Neural progenitor cell (in vitro differentiated cells): ENCODE results near the gene NDRG3.

Experiments used
- EZH2 ChIP-seq: fragments of 200-600 bp; sonication (generic); IDR thresholded peaks from 2 replicates; pipeline ENCODE4 v1.6.1; 2017; ENCODE audit warnings: antibody characterized with exemption, mild to moderate bottlenecking, moderate library complexity
- TF ChIP-seq, protein P1 (sequence below): fragments of 200-600 bp; sonication (generic); IDR thresholded peaks from 2 replicates; pipeline ENCODE4 v1.5.1; 2017; ENCODE audit warnings: antibody characterized with exemption, mild to moderate bottlenecking

DNA sequence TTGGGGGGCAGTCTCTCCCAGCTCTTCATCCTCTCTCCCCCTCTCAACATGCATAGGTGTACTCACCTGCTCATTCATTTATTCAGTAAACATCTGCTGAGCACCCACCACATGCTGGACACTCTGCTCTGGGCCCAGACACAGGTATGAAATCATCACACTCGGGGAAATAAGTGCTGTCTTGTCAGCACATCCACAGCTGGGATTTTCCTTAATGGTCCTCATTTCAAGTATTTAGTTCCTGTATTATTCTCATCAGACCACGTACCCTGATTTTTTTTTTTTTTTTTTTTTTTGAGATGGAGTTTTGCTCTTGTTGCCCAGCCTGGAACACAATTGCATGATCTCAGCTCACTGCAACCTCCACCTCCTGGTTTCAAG lies 121.0 kb downstream of the NDRG3 start:
- no peak for TF ChIP-seq EZH2
- TF ChIP-seq, protein P1, sequence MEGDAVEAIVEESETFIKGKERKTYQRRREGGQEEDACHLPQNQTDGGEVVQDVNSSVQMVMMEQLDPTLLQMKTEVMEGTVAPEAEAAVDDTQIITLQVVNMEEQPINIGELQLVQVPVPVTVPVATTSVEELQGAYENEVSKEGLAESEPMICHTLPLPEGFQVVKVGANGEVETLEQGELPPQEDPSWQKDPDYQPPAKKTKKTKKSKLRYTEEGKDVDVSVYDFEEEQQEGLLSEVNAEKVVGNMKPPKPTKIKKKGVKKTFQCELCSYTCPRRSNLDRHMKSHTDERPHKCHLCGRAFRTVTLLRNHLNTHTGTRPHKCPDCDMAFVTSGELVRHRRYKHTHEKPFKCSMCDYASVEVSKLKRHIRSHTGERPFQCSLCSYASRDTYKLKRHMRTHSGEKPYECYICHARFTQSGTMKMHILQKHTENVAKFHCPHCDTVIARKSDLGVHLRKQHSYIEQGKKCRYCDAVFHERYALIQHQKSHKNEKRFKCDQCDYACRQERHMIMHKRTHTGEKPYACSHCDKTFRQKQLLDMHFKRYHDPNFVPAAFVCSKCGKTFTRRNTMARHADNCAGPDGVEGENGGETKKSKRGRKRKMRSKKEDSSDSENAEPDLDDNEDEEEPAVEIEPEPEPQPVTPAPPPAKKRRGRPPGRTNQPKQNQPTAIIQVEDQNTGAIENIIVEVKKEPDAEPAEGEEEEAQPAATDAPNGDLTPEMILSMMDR = no peak
